HG03457 (cell line): ENCODE measurements around the gene MINPP1.

ENCODE experiments used
- ATAC-seq: cut with Tn5 transposase; IDR thresholded peaks from one replicate; pipeline ENCODE4 v1.9.1; 2021; ENCODE audit warnings: moderate number of reproducible peaks; ENCODE audit not compliant: unreplicated experiment

The MINPP1 gene

GRCh38 chr10:87518937-87519336 is 14.2 kb downstream of the MINPP1 start:
- no peak for ATAC-seq

GRCh38 chr10:87519582-87519981 is 14.9 kb downstream of the MINPP1 start:
- no peak for ATAC-seq

GRCh38 chr10:87523731-87524130 is 19.0 kb downstream of the MINPP1 start:
- no peak for ATAC-seq

GRCh38 chr10:87524296-87524695 is 19.6 kb downstream of the MINPP1 start:
- no peak for ATAC-seq

GRCh38 chr10:87531908-87532622 is 27.4 kb downstream of the MINPP1 start:
- no peak for ATAC-seq

GRCh38 chr10:87532696-87533095 is 28.0 kb downstream of the MINPP1 start:
- no peak for ATAC-seq

GRCh38 chr10:87534173-87534858 is 29.6 kb downstream of the MINPP1 start:
- ATAC-seq = peak; percentile 57

GRCh38 chr10:87538092-87539015 is 33.7 kb downstream of the MINPP1 start:
- no peak for ATAC-seq

- ATAC-seq = no peak
These were observed 36.4 kb downstream of the MINPP1 start for GRCh38 chr10:87541114-87541513.

GRCh38 chr10:87544721-87545120 is 40.0 kb downstream of the MINPP1 start:
- ATAC-seq = no peak

GRCh38 chr10:87545783-87546182 is 41.1 kb downstream of the MINPP1 start:
- ATAC-seq = no peak

GRCh38 chr10:87546210-87546609 is 41.5 kb downstream of the MINPP1 start:
- ATAC-seq = no peak

- no peak for ATAC-seq
These were observed 42.3 kb downstream of the MINPP1 start for GRCh38 chr10:87546971-87547413.

- no peak for ATAC-seq
These were observed 43.1 kb downstream of the MINPP1 start for GRCh38 chr10:87547734-87548311.

GRCh38 chr10:87550741-87551140 is 46.0 kb downstream of the MINPP1 start:
- no peak for ATAC-seq

- ATAC-seq = no peak
These were observed 46.6 kb downstream of the MINPP1 start for GRCh38 chr10:87551326-87551725.

GRCh38 chr10:87552248-87552929 is 47.7 kb downstream of the MINPP1 start:
- no peak for ATAC-seq

- no peak for ATAC-seq
These were observed 52.7 kb downstream of the MINPP1 start for GRCh38 chr10:87557409-87557808.

- no peak for ATAC-seq
These were observed 53.6 kb downstream of the MINPP1 start for GRCh38 chr10:87558333-87558732.

- no peak for ATAC-seq
These were observed 54.7 kb downstream of the MINPP1 start for GRCh38 chr10:87559392-87559791.
